Osteocyte (in vitro differentiated cells): Measurements from ENCODE around the gene APLP1. TPM values are rescaled to one million over a fixed set of nuclear protein-coding genes. Genes with fewer than 3 reads are reported as not detected.
"Not testable (repeated sequence)": the region's sequence is repeated elsewhere in the genome, so short reads cannot be mapped to it uniquely, and the experiment has no call there.

Source experiments
- DNase-seq: peaks from one replicate; pipeline ENCODE4 v3.0.0; 2021; ENCODE audit warnings: mixed read lengths; ENCODE audit not compliant: unreplicated experiment; ENCODE audit errors: extremely low spot score
- H3K27ac Mint-ChIP-seq: one replicate; pipeline ENCODE4 v1.8.0; 2021; ENCODE audit warnings: mild to moderate bottlenecking, mixed read lengths; ENCODE audit not compliant: unreplicated experiment
- H3K27me3 Mint-ChIP-seq: one replicate; pipeline ENCODE4 v1.8.0; 2021; ENCODE audit warnings: mixed read lengths; ENCODE audit not compliant: unreplicated experiment
- H3K36me3 Mint-ChIP-seq: one replicate; pipeline ENCODE4 v1.8.0; 2021; ENCODE audit warnings: mixed read lengths; ENCODE audit not compliant: unreplicated experiment
- H3K4me1 Mint-ChIP-seq: one replicate; pipeline ENCODE4 v1.8.0; 2021; ENCODE audit warnings: mixed read lengths; ENCODE audit not compliant: unreplicated experiment
- H3K4me3 Mint-ChIP-seq: one replicate; pipeline ENCODE4 v1.8.0; 2021; ENCODE audit warnings: mild to moderate bottlenecking, moderate library complexity, mixed read lengths; ENCODE audit not compliant: unreplicated experiment
- H3K9me3 Mint-ChIP-seq: one replicate; pipeline ENCODE4 v1.8.0; 2021; ENCODE audit warnings: mixed read lengths; ENCODE audit not compliant: unreplicated experiment
- CTCF ChIP-seq: fragments of 200-600 bp; sonication (generic); IDR thresholded peaks from 2 replicates; pipeline ENCODE4 v1.5.0; 2021; ENCODE audit warnings: antibody characterized with exemption, mild to moderate bottlenecking, moderate library complexity
- total RNA-seq: library from RNA; stranded (reverse); gene quantifications from 2 replicates; pipeline ENCODE4 v1.2.1, GENCODE V29; 2021

APLP1 gene
- total RNA-seq, 1 donor from 2014 or later = 12.6 TPM

GRCh38 chr19:35869327-35870123 is 1.2 kb downstream of the APLP1 start:
- no peak overlapping the region for H3K27ac Mint-ChIP-seq
- no peak for DNase-seq
- no peaks in the 10 kb centered on the region for H3K9me3 Mint-ChIP-seq
- no peaks in the 10 kb centered on the region for H3K36me3 Mint-ChIP-seq
- H3K4me3 Mint-ChIP-seq = peak overlapping the region; percentile 69
- H3K4me1 Mint-ChIP-seq = peaks cover 13% of the 10 kb centered on the region
- no peak for TF ChIP-seq CTCF
- H3K27me3 Mint-ChIP-seq = peaks cover 30% of the 10 kb centered on the region

- H3K9me3 Mint-ChIP-seq, H3K27ac Mint-ChIP-seq, H3K36me3 Mint-ChIP-seq, DNase-seq: not testable (repeated sequence)
- Mint-ChIP-seq H3K4me1 (peaks cover 13% of the 10 kb centered on the region), H3K4me3 (peak overlapping the region; percentile 65), H3K27me3 (peaks cover 26% of the 10 kb centered on the region)
Measured at GRCh38 chr19:35870124-35870736, 1.9 kb downstream of the APLP1 start.

- Mint-ChIP-seq H3K36me3 (no peaks in the 10 kb centered on the region), H3K27me3 (peaks cover 20% of the 10 kb centered on the region), H3K4me1 (peaks cover 13% of the 10 kb centered on the region), H3K9me3 (no peaks in the 10 kb centered on the region), H3K4me3 (no peak overlapping the region), H3K27ac (no peak overlapping the region)
- DNase-seq = no peak
- no peak for TF ChIP-seq CTCF
Measured at GRCh38 chr19:35870798-35871197, 2.4 kb downstream of the APLP1 start.

- Mint-ChIP-seq H3K4me3 (no peak overlapping the region), H3K9me3 (no peaks in the 10 kb centered on the region), H3K27me3 (peaks cover 17% of the 10 kb centered on the region), H3K36me3 (no peaks in the 10 kb centered on the region), H3K4me1 (peaks cover 13% of the 10 kb centered on the region), H3K27ac (no peak overlapping the region)
- no peak for DNase-seq
- TF ChIP-seq CTCF = no peak
Measured at GRCh38 chr19:35871611-35872010, 3.2 kb downstream of the APLP1 start.

- no peaks in the 10 kb centered on the region for H3K36me3 Mint-ChIP-seq
- H3K27me3 Mint-ChIP-seq = peaks cover 14% of the 10 kb centered on the region
- H3K4me1 Mint-ChIP-seq = peaks cover 13% of the 10 kb centered on the region
- no peak for DNase-seq
- no peaks in the 10 kb centered on the region for H3K9me3 Mint-ChIP-seq
- no peak overlapping the region for H3K4me3 Mint-ChIP-seq
- no peak overlapping the region for H3K27ac Mint-ChIP-seq
- no peak for TF ChIP-seq CTCF
Measured at GRCh38 chr19:35872180-35872579, 3.8 kb downstream of the APLP1 start.
